Endothelial cell of umbilical vein (primary cell): Measurements from ENCODE around the gene C6orf132.

Experiments used
- EZH2 ChIP-seq: IDR thresholded peaks from 2 replicates; pipeline ENCODE4 v1.6.1; 2012; ENCODE audit warnings: borderline replicate concordance, low read depth, mild to moderate bottlenecking, moderate library complexity, low read length, inconsistent platforms; ENCODE audit not compliant: severe bottlenecking
- MYC ChIP-seq: IDR thresholded peaks from one replicate; pipeline ENCODE4 v1.6.1; 2011; ENCODE audit warnings: mild to moderate bottlenecking, low read depth, low read length
- POLR2A ChIP-seq: IDR thresholded peaks from 2 replicates; pipeline ENCODE4 v1.6.1; 2012; ENCODE audit warnings: low read depth, mild to moderate bottlenecking, control low read depth, low read length
- POLR2AphosphoS5 ChIP-seq: IDR thresholded peaks from 2 replicates; pipeline ENCODE4 v1.6.1; 2012; ENCODE audit warnings: low read depth, mild to moderate bottlenecking, control low read depth, low read length, moderate library complexity; ENCODE audit not compliant: insufficient read depth
- TF ChIP-seq, protein P1 (sequence below): IDR thresholded peaks from 2 replicates; pipeline ENCODE4 v1.6.1; 2011; ENCODE audit not compliant: insufficient read depth, insufficient read length
- TF ChIP-seq, protein P2 (sequence below), 2 donors: IDR thresholded peaks; 1 replicate in 1 of 2; 2 replicates in 1 of 2; pipeline ENCODE4 v1.5.1; 2011; ENCODE audit warnings: low read length in 2 of 2, mild to moderate bottlenecking in 2 of 2, moderate library complexity in 2 of 2, control low read depth in 1 of 2, inconsistent platforms in 1 of 2, low read depth in 1 of 2; ENCODE audit not compliant: insufficient read depth in 1 of 2; ENCODE audit errors: extremely low read depth in 1 of 2

DNA sequence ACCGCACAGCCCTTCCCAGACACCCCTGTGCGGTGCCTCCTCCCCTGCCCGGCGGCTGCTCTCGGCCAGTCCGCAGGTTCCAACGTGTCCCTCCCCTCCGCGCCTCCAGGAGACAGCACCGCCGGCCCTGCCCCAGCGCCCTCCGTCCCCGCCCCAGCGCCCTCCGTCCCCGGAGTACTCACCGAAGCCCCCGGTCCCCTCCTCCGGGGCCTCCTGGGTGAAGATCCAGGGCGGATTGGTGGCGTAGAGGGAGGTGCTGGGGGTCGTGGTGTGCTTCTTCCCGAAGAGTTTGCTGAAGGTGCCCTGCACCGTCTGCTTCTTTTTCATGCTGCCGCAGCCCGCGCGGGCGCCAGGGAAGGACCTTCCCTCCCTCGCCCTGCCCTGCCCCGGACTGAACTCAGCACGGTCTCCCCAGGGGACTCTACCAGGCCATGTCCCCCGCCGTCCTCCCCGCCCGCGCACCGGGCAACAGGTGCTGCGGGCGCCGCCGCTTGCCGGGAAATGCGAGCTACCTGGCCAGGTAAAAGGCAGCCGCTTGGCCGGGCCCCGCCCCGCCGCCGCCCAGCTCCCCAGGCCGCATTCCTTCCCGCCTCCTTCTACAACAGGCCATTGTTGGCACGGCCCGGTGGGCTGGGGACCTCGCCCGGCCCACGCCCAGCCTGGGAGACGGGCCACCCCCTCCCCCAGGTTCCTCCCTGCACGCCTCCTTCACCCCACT is at the start of gene C6orf132:
- TF ChIP-seq, protein P1, sequence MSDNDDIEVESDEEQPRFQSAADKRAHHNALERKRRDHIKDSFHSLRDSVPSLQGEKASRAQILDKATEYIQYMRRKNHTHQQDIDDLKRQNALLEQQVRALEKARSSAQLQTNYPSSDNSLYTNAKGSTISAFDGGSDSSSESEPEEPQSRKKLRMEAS, result no peak
- TF ChIP-seq POLR2A, result no peak
- TF ChIP-seq, protein P2, sequence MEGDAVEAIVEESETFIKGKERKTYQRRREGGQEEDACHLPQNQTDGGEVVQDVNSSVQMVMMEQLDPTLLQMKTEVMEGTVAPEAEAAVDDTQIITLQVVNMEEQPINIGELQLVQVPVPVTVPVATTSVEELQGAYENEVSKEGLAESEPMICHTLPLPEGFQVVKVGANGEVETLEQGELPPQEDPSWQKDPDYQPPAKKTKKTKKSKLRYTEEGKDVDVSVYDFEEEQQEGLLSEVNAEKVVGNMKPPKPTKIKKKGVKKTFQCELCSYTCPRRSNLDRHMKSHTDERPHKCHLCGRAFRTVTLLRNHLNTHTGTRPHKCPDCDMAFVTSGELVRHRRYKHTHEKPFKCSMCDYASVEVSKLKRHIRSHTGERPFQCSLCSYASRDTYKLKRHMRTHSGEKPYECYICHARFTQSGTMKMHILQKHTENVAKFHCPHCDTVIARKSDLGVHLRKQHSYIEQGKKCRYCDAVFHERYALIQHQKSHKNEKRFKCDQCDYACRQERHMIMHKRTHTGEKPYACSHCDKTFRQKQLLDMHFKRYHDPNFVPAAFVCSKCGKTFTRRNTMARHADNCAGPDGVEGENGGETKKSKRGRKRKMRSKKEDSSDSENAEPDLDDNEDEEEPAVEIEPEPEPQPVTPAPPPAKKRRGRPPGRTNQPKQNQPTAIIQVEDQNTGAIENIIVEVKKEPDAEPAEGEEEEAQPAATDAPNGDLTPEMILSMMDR (IDR thresholded peaks at IDR 0.05; ENCODE audit: extremely low read depth in 1 of 2, insufficient read depth in 1 of 2, low read depth in 1 of 2, low read length in 2 of 2), result no peak
- TF ChIP-seq EZH2, result peak; percentile 51
- TF ChIP-seq MYC, result no peak
- no peak for TF ChIP-seq POLR2AphosphoS5
